Nephron (organoid): ENCODE data around the gene LPP.

Source experiments
- H3K27ac Mint-ChIP-seq, 3 experiments: 2 replicates each; pipeline ENCODE4 v1.8.0; 2020; ENCODE audit warnings: mixed read lengths in 3 of 3, mild to moderate bottlenecking in 2 of 3, moderate library complexity in 1 of 3
- H3K27me3 Mint-ChIP-seq: 2 replicates; pipeline ENCODE4 v1.8.0; 2021; ENCODE audit warnings: low read depth, mild to moderate bottlenecking, moderate library complexity, mixed read lengths
- H3K36me3 Mint-ChIP-seq: 2 replicates; pipeline ENCODE4 v1.8.0; 2020; ENCODE audit warnings: low read depth, mixed read lengths
- H3K4me1 Mint-ChIP-seq: 2 replicates; pipeline ENCODE4 v1.8.0; 2020; ENCODE audit warnings: mixed read lengths
- H3K4me3 Mint-ChIP-seq, 3 experiments: 2 replicates each; pipeline ENCODE4 v1.8.0; 2020; ENCODE audit warnings: mild to moderate bottlenecking in 3 of 3, mixed read lengths in 3 of 3, moderate library complexity in 2 of 3
- H3K9me3 Mint-ChIP-seq: 2 replicates; pipeline ENCODE4 v1.8.0; 2020; ENCODE audit warnings: mixed read lengths
- TF ChIP-seq, protein P1 (sequence below), 3 experiments: fragments of 200-600 bp; sonication (generic); IDR thresholded peaks; one replicate each; pipeline ENCODE4 v1.5.0; 2021; ENCODE audit warnings: antibody characterized with exemption in 3 of 3; ENCODE audit not compliant: unreplicated experiment in 3 of 3

LPP gene

DNA sequence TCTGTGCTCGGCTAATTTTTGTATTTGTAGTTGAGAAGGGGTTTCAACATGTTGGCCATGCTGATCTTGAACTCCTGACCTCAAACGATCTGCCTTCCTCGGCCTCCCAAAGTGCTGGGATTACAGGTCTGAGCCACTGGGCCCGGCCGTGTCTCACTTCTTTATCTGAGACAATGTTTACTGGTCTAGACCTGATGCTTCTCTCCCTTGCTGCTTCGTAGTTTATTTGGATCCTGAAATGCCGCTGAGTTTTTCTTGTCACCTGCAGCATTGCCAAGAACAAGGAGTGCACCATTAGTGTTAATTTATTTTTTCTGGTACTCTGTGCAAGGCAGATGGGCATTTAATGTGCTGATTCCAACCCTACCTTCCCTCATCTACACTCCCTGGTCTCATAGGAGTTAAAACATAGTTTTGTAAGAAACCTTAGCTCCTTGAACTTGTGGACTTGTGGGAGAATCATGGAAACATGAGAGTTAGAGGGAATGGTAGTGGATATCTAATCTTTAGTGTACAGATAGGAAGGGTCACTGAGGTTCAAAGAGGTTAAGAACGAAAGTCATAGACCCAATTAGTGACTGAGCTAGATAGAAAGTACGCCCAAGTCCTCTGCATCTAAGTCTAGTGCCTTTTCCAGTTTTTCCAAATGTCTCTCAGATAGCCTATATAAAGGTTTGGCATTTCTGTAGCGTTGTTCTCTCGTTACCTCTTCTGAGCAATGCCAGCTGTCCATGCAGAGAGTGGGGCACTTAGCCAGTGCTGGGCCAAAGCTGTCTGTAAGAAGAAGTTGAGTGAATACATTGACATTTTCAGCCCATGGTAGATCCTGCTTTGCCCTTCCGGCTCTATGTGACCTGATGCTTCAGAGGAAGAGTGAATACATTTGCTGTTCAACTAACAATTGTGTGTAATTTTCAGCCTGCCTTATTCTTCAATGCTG, 244.1 kb downstream of the LPP start:
- Mint-ChIP-seq H3K27me3 (no peaks in the 10 kb centered on the region), H3K9me3 (no peaks in the 10 kb centered on the region), H3K36me3 (no peaks in the 10 kb centered on the region), H3K4me1 (no peaks in the 10 kb centered on the region), H3K27ac (no peak overlapping the region), H3K4me3 (no peak overlapping the region)
- TF ChIP-seq, protein P1, sequence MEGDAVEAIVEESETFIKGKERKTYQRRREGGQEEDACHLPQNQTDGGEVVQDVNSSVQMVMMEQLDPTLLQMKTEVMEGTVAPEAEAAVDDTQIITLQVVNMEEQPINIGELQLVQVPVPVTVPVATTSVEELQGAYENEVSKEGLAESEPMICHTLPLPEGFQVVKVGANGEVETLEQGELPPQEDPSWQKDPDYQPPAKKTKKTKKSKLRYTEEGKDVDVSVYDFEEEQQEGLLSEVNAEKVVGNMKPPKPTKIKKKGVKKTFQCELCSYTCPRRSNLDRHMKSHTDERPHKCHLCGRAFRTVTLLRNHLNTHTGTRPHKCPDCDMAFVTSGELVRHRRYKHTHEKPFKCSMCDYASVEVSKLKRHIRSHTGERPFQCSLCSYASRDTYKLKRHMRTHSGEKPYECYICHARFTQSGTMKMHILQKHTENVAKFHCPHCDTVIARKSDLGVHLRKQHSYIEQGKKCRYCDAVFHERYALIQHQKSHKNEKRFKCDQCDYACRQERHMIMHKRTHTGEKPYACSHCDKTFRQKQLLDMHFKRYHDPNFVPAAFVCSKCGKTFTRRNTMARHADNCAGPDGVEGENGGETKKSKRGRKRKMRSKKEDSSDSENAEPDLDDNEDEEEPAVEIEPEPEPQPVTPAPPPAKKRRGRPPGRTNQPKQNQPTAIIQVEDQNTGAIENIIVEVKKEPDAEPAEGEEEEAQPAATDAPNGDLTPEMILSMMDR (IDR thresholded peaks at IDR 0.05; ENCODE audit: unreplicated experiment in 3 of 3), result no peak

DNA sequence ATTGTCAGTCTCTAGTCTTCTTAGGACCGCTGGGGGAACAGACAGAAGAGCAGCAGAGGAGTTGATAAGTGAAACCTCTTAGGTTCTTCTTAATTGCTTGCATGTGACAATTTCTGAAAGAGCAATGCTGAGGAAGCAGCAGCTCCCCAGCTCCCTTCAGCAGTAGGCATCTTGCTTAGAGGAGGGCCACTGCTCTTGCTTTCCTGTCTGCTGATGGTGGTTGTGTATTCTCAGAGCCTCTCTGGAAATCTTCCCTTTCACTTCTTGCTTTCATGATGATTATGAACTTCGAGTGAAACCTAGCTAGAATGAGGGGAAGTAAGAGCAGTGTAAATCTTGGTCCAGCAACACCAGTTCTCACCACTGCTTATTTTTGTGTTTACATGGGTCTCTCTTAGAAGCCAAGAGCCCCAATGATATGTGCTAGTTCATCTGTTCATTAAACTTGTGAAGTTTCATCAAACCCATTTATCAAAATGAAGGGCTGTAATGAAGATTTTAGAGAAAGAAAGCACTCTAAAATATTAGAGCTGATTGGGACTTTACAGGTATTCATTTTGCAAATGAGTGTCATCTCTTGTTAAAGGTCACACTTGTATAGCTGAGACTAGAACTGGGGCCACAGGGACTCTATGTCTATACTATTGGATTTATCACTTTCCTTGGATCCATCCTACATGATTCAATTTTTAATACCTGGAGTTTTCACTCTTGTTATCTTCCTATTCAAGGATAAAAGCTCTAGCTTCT, 246.7 kb downstream of the LPP start:
- H3K36me3 Mint-ChIP-seq, result no peaks in the 10 kb centered on the region
- no peaks in the 10 kb centered on the region for H3K4me1 Mint-ChIP-seq
- no peak overlapping the region for H3K4me3 Mint-ChIP-seq
- H3K9me3 Mint-ChIP-seq, result no peaks in the 10 kb centered on the region
- TF ChIP-seq, protein P1 (IDR thresholded peaks at IDR 0.05; ENCODE audit: unreplicated experiment in 3 of 3), result no peak
- no peak overlapping the region for H3K27ac Mint-ChIP-seq
- H3K27me3 Mint-ChIP-seq, result no peaks in the 10 kb centered on the region

DNA sequence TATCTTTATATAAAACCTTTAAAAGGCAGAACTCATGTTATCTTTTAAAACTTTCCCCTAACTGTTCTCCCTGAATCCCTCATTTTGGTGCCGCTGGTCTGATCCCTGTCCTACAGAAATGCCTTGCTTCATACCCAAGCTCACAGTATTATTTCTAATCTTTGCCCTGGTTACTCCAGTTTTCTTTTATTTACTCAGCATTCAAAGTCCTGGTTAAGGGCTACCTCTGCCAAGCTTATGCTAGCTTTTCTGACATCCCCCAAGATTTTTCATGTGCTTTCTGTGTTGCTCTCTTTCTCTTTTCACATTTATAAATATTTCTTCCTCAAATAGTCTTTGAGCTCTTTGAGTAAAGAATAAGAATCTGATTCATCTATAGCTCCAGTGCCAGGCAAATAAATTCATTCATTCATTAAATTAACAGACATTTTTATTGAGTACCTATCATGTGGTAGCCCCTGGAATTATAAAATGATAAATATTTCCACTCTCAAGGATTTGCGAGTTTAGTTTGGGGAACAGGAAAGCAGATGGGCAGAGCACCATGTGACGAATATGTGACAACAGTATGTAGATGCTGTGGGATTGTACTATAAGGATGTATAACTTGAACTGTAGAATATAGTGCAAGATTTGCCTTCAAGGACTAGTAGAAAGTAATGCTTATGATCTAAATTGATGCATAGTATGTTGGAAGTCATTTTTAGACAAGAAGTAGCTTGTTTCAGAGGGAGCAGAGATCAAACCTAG, 247.5 kb downstream of the LPP start:
- Mint-ChIP-seq H3K36me3 (peaks cover 7% of the 10 kb centered on the region), H3K9me3 (no peaks in the 10 kb centered on the region), H3K4me1 (no peaks in the 10 kb centered on the region), H3K27ac (no peak overlapping the region), H3K27me3 (no peaks in the 10 kb centered on the region), H3K4me3 (no peak overlapping the region)
- TF ChIP-seq, protein P1 (IDR thresholded peaks at IDR 0.05; ENCODE audit: unreplicated experiment in 3 of 3), result no peak

DNA sequence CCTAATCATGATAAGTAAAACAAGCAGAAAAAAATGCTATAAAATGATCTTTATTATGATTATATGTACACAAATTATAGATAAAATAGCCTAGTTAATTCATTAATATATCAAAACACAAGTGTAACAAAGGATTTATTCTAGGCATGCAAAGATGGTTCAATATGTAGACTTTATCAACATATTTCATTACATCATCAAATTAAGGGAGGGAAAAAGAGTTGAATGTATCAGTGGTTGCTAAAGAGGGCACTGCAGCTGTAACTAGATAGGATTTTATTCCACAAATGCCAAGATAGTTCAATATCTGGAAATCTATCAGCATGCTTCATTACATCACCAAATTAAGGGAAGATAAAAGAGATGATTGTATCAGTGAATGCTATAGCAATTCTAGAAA, 248.3 kb downstream of the LPP start:
- H3K4me1 Mint-ChIP-seq, result no peaks in the 10 kb centered on the region
- H3K36me3 Mint-ChIP-seq, result peaks cover 14% of the 10 kb centered on the region
- peaks cover 2% of the 10 kb centered on the region for H3K9me3 Mint-ChIP-seq

DNA sequence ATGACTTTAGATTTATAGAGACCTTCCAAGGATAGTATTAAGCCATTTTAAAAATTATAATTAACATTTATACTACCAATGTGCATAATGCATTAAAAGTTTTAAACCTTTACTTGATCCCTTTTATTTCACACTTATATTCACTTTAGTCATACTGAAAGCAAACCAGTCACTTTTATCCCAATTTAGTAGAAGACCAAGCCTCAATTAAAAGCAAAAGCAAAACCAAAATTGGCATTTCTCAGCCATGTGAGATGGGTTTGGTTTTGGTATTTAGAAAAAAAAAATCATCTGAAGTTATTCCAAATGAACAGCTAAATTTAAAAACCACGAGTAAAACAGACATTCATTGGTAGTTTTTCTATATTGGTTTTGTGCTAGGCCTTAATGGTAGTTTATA, 249.4 kb downstream of the LPP start:
- H3K27ac Mint-ChIP-seq, result no peak overlapping the region

More for the DNA sequence above, 248.3 kb downstream of the LPP start:
- Mint-ChIP-seq H3K27ac (no peak overlapping the region), H3K4me3 (no peak overlapping the region), H3K27me3 (no peaks in the 10 kb centered on the region)
- TF ChIP-seq, protein P1 (IDR thresholded peaks at IDR 0.05; ENCODE audit: unreplicated experiment in 3 of 3), result no peak

More for the DNA sequence above, 249.4 kb downstream of the LPP start:
- TF ChIP-seq, protein P1 (IDR thresholded peaks at IDR 0.05; ENCODE audit: unreplicated experiment in 3 of 3), result no peak
- Mint-ChIP-seq H3K4me3 (no peak overlapping the region), H3K27me3 (no peaks in the 10 kb centered on the region), H3K36me3 (peaks cover 19% of the 10 kb centered on the region), H3K9me3 (peaks cover 2% of the 10 kb centered on the region), H3K4me1 (no peaks in the 10 kb centered on the region)
